Esophagus muscularis mucosa (tissue), 4 donors: ENCODE measurements around the gene CACNB1. TPM values are rescaled to one million over a fixed set of nuclear protein-coding genes. Genes with fewer than 3 reads are reported as not detected.
A peak's percentile ranks its signal among the peaks of the same experiment; 100 is the strongest.

Source experiments
- DNase-seq: peaks from one replicate; pipeline ENCODE4 v3.0.0-alpha.2; 2017; ENCODE audit errors: extremely low spot score
- H3K27ac ChIP-seq, 4 donors: fragments of 200-600 bp; sonication (generic); replicated peaks in 1 of 4; 1 replicate in 3 of 4; 2 replicates in 1 of 4; pipeline ENCODE4 v1.5.1; 2016 to 2019; ENCODE audit warnings: mild to moderate bottlenecking in 1 of 4
- H3K27me3 ChIP-seq, 4 donors: fragments of 200-600 bp; sonication (generic); one replicate each; pipeline versions ENCODE4 v1.5.1 to v1.6.0; 2016 to 2019
- H3K36me3 ChIP-seq, 4 donors: fragments of 200-600 bp; sonication (generic); one replicate each; pipeline ENCODE4 v1.5.1; 2016 to 2019
- H3K4me1 ChIP-seq, 4 donors: fragments of 200-600 bp; sonication (generic); one replicate each; pipeline ENCODE4 v1.5.1; 2016 to 2019
- H3K4me3 ChIP-seq, 4 donors: fragments of 200-600 bp; sonication (generic); 1 replicate in 2 of 4; 2 replicates in 2 of 4; pipeline ENCODE4 v1.5.1; 2016 to 2019; ENCODE audit warnings: mild to moderate bottlenecking in 4 of 4, moderate library complexity in 1 of 4
- H3K9me3 ChIP-seq, 4 donors: fragments of 200-600 bp; sonication (generic); 1 replicate in 3 of 4; 2 replicates in 1 of 4; pipeline ENCODE4 v1.5.1; 2016 to 2019
- CTCF ChIP-seq, 3 experiments: fragments of 200-600 bp in 2 of 3; fragments of 450-650 bp in 1 of 3; sonication (generic) in 2 of 3; IDR thresholded peaks; one replicate each; pipeline ENCODE4 v1.5.1; 2017 to 2019; ENCODE audit warnings: antibody characterized with exemption in 3 of 3, mild to moderate bottlenecking in 2 of 3, moderate library complexity in 1 of 3
- EP300 ChIP-seq: sonication (generic); formaldehyde crosslinking; IDR thresholded peaks from one replicate; pipeline ENCODE4 v1.6.1; 2017; ENCODE audit warnings: antibody characterized with exemption
- POLR2A ChIP-seq: fragments of 450-650 bp; IDR thresholded peaks from one replicate; pipeline ENCODE4 v1.6.1; 2017; ENCODE audit warnings: antibody characterized with exemption, moderate library complexity, mild to moderate bottlenecking, low read depth
- POLR2AphosphoS5 ChIP-seq, 2 donors: sonication (generic); formaldehyde crosslinking; IDR thresholded peaks; one replicate each; pipeline ENCODE4 v1.6.1; 2017; ENCODE audit warnings: antibody characterized with exemption in 2 of 2
- WGBS: methylation state at CpG from one replicate; pipeline ENCODE4 v1.1.5; 2018; 5-methylcytosine and 5-hydroxymethylcytosine counted together
- intact Hi-C: fragments of 100-400 bp; cut with DNase I; formaldehyde crosslinking; loops from one replicate; pipeline ENCODE4 v1.15.1; 2023
- total RNA-seq, 4 donors: library from RNA; depleted of rRNA; stranded (reverse); fragments of >200 nt; gene quantifications; one replicate each; pipeline versions ENCODE4 v1.1.0 to v1.2.1, GENCODE V29; 2016

Gene CACNB1
- 1 to 10 TPM; 3.1 to 8.0 (median 5.4) TPM for total RNA-seq

GRCh38 chr17:39197380-39198185 is at the start of gene CACNB1:
Gene CACNB1 (minus strand): TSS chr17:39197669. CDS start chr17:39197495, 174 bp downstream.
- H3K27ac ChIP-seq = peak within 1 kb of the TSS; percentile 86 to 97 (median 94)
- 0% methylated on average over 18 of the region's 55 CpGs for WGBS
- intact Hi-C loops = no loop called here
- no peak for DNase-seq
- no peaks in the 10 kb centered on the region for H3K9me3 ChIP-seq
- H3K27me3 ChIP-seq = no peaks in the 10 kb centered on the region
- peaks cover 14 to 32% (median 23%) of the 10 kb centered on the region in 4 donors for H3K36me3 ChIP-seq
- H3K4me3 ChIP-seq = peak within 1 kb of the TSS; percentile 80 to 93 (median 84)
- H3K4me1 ChIP-seq = peaks cover 47 to 84% (median 75%) of the 10 kb centered on the region in 4 donors
- TF ChIP-seq POLR2A = peak; percentile 41
- TF ChIP-seq EP300 = no peak
- TF ChIP-seq CTCF (IDR thresholded peaks at IDR 0.05) = no peak
- peak; percentile 61 to 81 for TF ChIP-seq POLR2AphosphoS5 (IDR thresholded peaks at IDR 0.05)

- no peaks in the 10 kb centered on the region for H3K9me3 ChIP-seq
- WGBS = 60% methylated on average over 3 of the region's 3 CpGs
- DNase-seq = no peak
- peaks cover 6 to 14% (median 10%) of the 10 kb centered on the region in 4 donors for H3K4me1 ChIP-seq
- H3K27me3 ChIP-seq = peaks cover 0 to 25% (median 0%) of the 10 kb centered on the region in 4 donors
- no peak overlapping the region for H3K27ac ChIP-seq
- TF ChIP-seq POLR2AphosphoS5 (IDR thresholded peaks at IDR 0.05) (no peak), EP300 (no peak), POLR2A (no peak), CTCF (IDR thresholded peaks at IDR 0.05) (no peak)
- no peak overlapping the region for H3K4me3 ChIP-seq
- intact Hi-C loops = no loop called here
- peaks cover 0 to 6% (median 1%) of the 10 kb centered on the region in 4 donors for H3K36me3 ChIP-seq
These were observed 48.8 kb upstream of the CACNB1 start for GRCh38 chr17:39246274-39246673.

- H3K4me3 ChIP-seq = no peak overlapping the region
- no peak overlapping the region for H3K27ac ChIP-seq
- H3K36me3 ChIP-seq = no peaks in the 10 kb centered on the region
- no peaks in the 10 kb centered on the region for H3K9me3 ChIP-seq
- intact Hi-C loops = loop anchor here (5.0 kb wide), 1 partner anchor 38 kb away; no protein-coding TSS in a partner anchor
- peaks cover 6 to 14% (median 10%) of the 10 kb centered on the region in 4 donors for H3K4me1 ChIP-seq
- peaks cover 0 to 38% (median 0%) of the 10 kb centered on the region in 4 donors for H3K27me3 ChIP-seq
- DNase-seq = peak; percentile 96
- peak; percentile 88 to 95 (median 93) for TF ChIP-seq CTCF (IDR thresholded peaks at IDR 0.05)
- TF ChIP-seq POLR2A = no peak
- peak in 1 of 2 donors; percentile 59 for TF ChIP-seq POLR2AphosphoS5 (IDR thresholded peaks at IDR 0.05)
- WGBS = 55% methylated on average over 5 of the region's 6 CpGs
These were observed 47.4 kb upstream of the CACNB1 start for GRCh38 chr17:39244600-39245570.

GRCh38 chr17:39244016-39244599 is 46.6 kb upstream of the CACNB1 start:
- TF ChIP-seq POLR2A (no peak), EP300 (no peak), CTCF (IDR thresholded peaks at IDR 0.05) (no peak), POLR2AphosphoS5 (IDR thresholded peaks at IDR 0.05) (no peak)
- Histone ChIP-seq H3K4me1 (peaks cover 6 to 14% (median 10%) of the 10 kb centered on the region in 4 donors), H3K9me3 (no peaks in the 10 kb centered on the region), H3K4me3 (no peak overlapping the region), H3K27ac (no peak overlapping the region), H3K36me3 (no peaks in the 10 kb centered on the region), H3K27me3 (peaks cover 0 to 45% (median 0%) of the 10 kb centered on the region in 4 donors)
- no peak for DNase-seq
- WGBS = 37% methylated on average over 11 of the region's 11 CpGs
- intact Hi-C loops = loop anchor here (5.0 kb wide), 1 partner anchor 37 kb away; no protein-coding TSS in a partner anchor
